HEK293 (cell line): Measurements from ENCODE around the gene NOPCHAP1.

Experiments used
- CTCF ChIA-PET: fragments of 350-600 bp; formaldehyde crosslinking; extraction: SDS; loops from one replicate; lab custom pipeline; 2021; ENCODE audit warnings: antibody characterized with exemption; lab: Yijun Ruan, JAX
- POLR2A ChIA-PET: fragments of 300-600 bp; formaldehyde crosslinking; extraction: SDS; loops from one replicate; lab custom pipeline; 2020; ENCODE audit warnings: antibody characterized with exemption, inconsistent platforms; lab: Yijun Ruan, JAX
- H3K27ac ChIP-seq: fragments of 200-500 bp; sonication (Bioruptor generic); 2 replicates; pipeline ENCODE4 v1.5.1; 2014; ENCODE audit warnings: low read depth, low read length, control low read depth, inconsistent platforms; ENCODE audit errors: extremely low read depth
- H3K36me3 ChIP-seq, 2 experiments: fragments of 200-500 bp in 1 of 2; sonication (Bioruptor generic) in 1 of 2; 1 replicate in 1 of 2; 2 replicates in 1 of 2; pipeline ENCODE4 v1.5.1; 2014 to 2017; ENCODE audit warnings: inconsistent platforms in 2 of 2, low read length in 2 of 2; ENCODE audit not compliant: control insufficient read depth in 2 of 2, insufficient read depth in 1 of 2
- H3K4me1 ChIP-seq: fragments of 200-500 bp; sonication (Bioruptor generic); 2 replicates; pipeline ENCODE4 v1.5.1; 2014; ENCODE audit warnings: mild to moderate bottlenecking, low read length, inconsistent platforms; ENCODE audit not compliant: control insufficient read depth, insufficient read depth
- H3K4me3 ChIP-seq: 2 replicates; pipeline ENCODE4 v1.5.1; 2011; ENCODE audit warnings: low read depth, mild to moderate bottlenecking, control low read depth, low read length, moderate library complexity
- H3K9me3 ChIP-seq: fragments of 200-500 bp; sonication (Bioruptor generic); 2 replicates; pipeline ENCODE4 v1.5.1; 2014; ENCODE audit warnings: low read depth, low read length, inconsistent platforms; ENCODE audit not compliant: control insufficient read depth, insufficient read depth
- BCL6B ChIP-seq: fragments of 450-650 bp; formaldehyde crosslinking; IDR thresholded peaks from 2 replicates; pipeline ENCODE4 v1.5.1; 2017; ENCODE audit warnings: missing biosample characterization, missing genetic modification characterization
- HOXA7 ChIP-seq: sonication (generic); formaldehyde crosslinking; IDR thresholded peaks from 2 replicates; pipeline ENCODE4 v1.8.1; 2022; ENCODE audit warnings: missing genetic modification reagents, borderline replicate concordance
- KLF10 ChIP-seq: fragments of 450-650 bp; IDR thresholded peaks from 2 replicates; pipeline ENCODE4 v1.5.1; 2018; ENCODE audit warnings: missing biosample characterization, mild to moderate bottlenecking, missing genetic modification characterization
- SCRT2 ChIP-seq: fragments of 450-650 bp; formaldehyde crosslinking; IDR thresholded peaks from 2 replicates; pipeline ENCODE4 v1.5.1; 2016; ENCODE audit warnings: missing biosample characterization, missing genetic modification characterization
- TCF7L2 ChIP-seq: IDR thresholded peaks from 2 replicates; pipeline ENCODE4 v1.6.1; 2011; ENCODE audit warnings: low read depth, mild to moderate bottlenecking, inconsistent platforms, low read length, moderate library complexity, borderline replicate concordance
- TRIM28 ChIP-seq: IDR thresholded peaks from 2 replicates; pipeline ENCODE4 v1.6.1; 2011; ENCODE audit warnings: low read length, control low read depth, borderline replicate concordance
- YY2 ChIP-seq: fragments of 450-650 bp; formaldehyde crosslinking; IDR thresholded peaks from 2 replicates; pipeline ENCODE4 v1.5.1; 2016; ENCODE audit warnings: missing biosample characterization, missing genetic modification characterization
- ZBTB7A ChIP-seq: fragments of 450-650 bp; formaldehyde crosslinking; IDR thresholded peaks from 2 replicates; pipeline ENCODE4 v1.5.1; 2016; ENCODE audit warnings: low read depth, missing biosample characterization, missing genetic modification characterization
- ZBTB8A ChIP-seq: fragments of 450-650 bp; formaldehyde crosslinking; IDR thresholded peaks from 2 replicates; pipeline ENCODE4 v1.5.1; 2016; ENCODE audit warnings: missing biosample characterization, missing genetic modification characterization
- ZNF112 ChIP-seq: fragments of 450-650 bp; formaldehyde crosslinking; IDR thresholded peaks from 2 replicates; pipeline ENCODE4 v1.5.0; 2017; ENCODE audit warnings: missing biosample characterization, missing genetic modification characterization
- ZNF121 ChIP-seq: fragments of 450-650 bp; formaldehyde crosslinking; IDR thresholded peaks from 2 replicates; pipeline ENCODE4 v1.5.1; 2016; ENCODE audit warnings: missing biosample characterization, missing genetic modification characterization
- ZNF169 ChIP-seq: fragments of 450-650 bp; formaldehyde crosslinking; IDR thresholded peaks from 2 replicates; pipeline ENCODE4 v1.5.1; 2016; ENCODE audit warnings: missing biosample characterization, missing genetic modification characterization
- ZNF239 ChIP-seq: fragments of 450-650 bp; formaldehyde crosslinking; IDR thresholded peaks from 2 replicates; pipeline ENCODE4 v1.5.1; 2016; ENCODE audit warnings: missing biosample characterization, missing genetic modification characterization
- ZNF24 ChIP-seq: fragments of 450-650 bp; formaldehyde crosslinking; IDR thresholded peaks from 2 replicates; pipeline ENCODE4 v1.5.1; 2016; ENCODE audit warnings: missing biosample characterization, missing genetic modification characterization
- ZNF26 ChIP-seq: fragments of 450-650 bp; formaldehyde crosslinking; IDR thresholded peaks from 2 replicates; pipeline ENCODE4 v1.5.1; 2016; ENCODE audit warnings: missing biosample characterization, missing genetic modification characterization
- ZNF266 ChIP-seq: fragments of 450-650 bp; formaldehyde crosslinking; IDR thresholded peaks from 2 replicates; pipeline ENCODE4 v1.5.1; 2016; ENCODE audit warnings: missing biosample characterization, missing genetic modification characterization, low read depth
- ZNF292 ChIP-seq: fragments of 450-650 bp; formaldehyde crosslinking; IDR thresholded peaks from 2 replicates; pipeline ENCODE4 v1.5.1; 2016; ENCODE audit warnings: low read depth, missing biosample characterization, missing genetic modification characterization, borderline replicate concordance
- ZNF335 ChIP-seq: fragments of 450-650 bp; formaldehyde crosslinking; conservative IDR thresholded peaks from 2 replicates; pipeline ENCODE4 v1.5.1; 2016; ENCODE audit warnings: missing biosample characterization, missing genetic modification characterization
- ZNF426 ChIP-seq: fragments of 450-650 bp; formaldehyde crosslinking; IDR thresholded peaks from 2 replicates; pipeline ENCODE4 v1.5.1; 2017; ENCODE audit warnings: missing biosample characterization, missing genetic modification characterization, mild to moderate bottlenecking, inconsistent platforms, moderate library complexity
- ZNF433 ChIP-seq: fragments of 450-650 bp; formaldehyde crosslinking; IDR thresholded peaks from 2 replicates; pipeline ENCODE4 v1.5.1; 2016; ENCODE audit warnings: missing biosample characterization, missing genetic modification characterization, low read depth
- ZNF514 ChIP-seq: fragments of 450-650 bp; formaldehyde crosslinking; IDR thresholded peaks from 2 replicates; pipeline ENCODE4 v1.5.1; 2016; ENCODE audit warnings: missing biosample characterization, missing genetic modification characterization
- ZNF530 ChIP-seq: fragments of 450-650 bp; formaldehyde crosslinking; IDR thresholded peaks from 2 replicates; pipeline ENCODE4 v1.5.1; 2016; ENCODE audit warnings: low read depth, missing biosample characterization, missing genetic modification characterization
- ZNF561 ChIP-seq: fragments of 450-650 bp; IDR thresholded peaks from 2 replicates; pipeline ENCODE4 v1.5.1; 2018; ENCODE audit warnings: missing biosample characterization, missing genetic modification characterization, borderline replicate concordance
- ZNF596 ChIP-seq: fragments of 450-650 bp; IDR thresholded peaks from 2 replicates; pipeline ENCODE4 v1.5.0; 2018; ENCODE audit warnings: missing biosample characterization, mild to moderate bottlenecking, missing genetic modification characterization, moderate library complexity
- ZNF660 ChIP-seq: fragments of 450-650 bp; IDR thresholded peaks from 2 replicates; pipeline ENCODE4 v1.5.1; 2018; ENCODE audit warnings: missing biosample characterization, mild to moderate bottlenecking, missing genetic modification characterization
- ZNF76 ChIP-seq: fragments of 450-650 bp; formaldehyde crosslinking; IDR thresholded peaks from 2 replicates; pipeline ENCODE4; 2016; ENCODE audit warnings: low read depth, missing biosample characterization, missing genetic modification characterization, borderline replicate concordance
- ZNF777 ChIP-seq: fragments of 450-650 bp; formaldehyde crosslinking; IDR thresholded peaks from 2 replicates; pipeline ENCODE4 v1.5.1; 2017; ENCODE audit warnings: missing biosample characterization, missing genetic modification characterization, borderline replicate concordance
- ZNF843 ChIP-seq: fragments of 450-650 bp; formaldehyde crosslinking; IDR thresholded peaks from 2 replicates; pipeline ENCODE4 v1.5.1; 2016; ENCODE audit warnings: missing biosample characterization, missing genetic modification characterization
- ZSCAN16 ChIP-seq: fragments of 450-650 bp; formaldehyde crosslinking; IDR thresholded peaks from 2 replicates; pipeline ENCODE4 v1.5.1; 2016; ENCODE audit warnings: missing biosample characterization, missing genetic modification characterization
- TF ChIP-seq, protein P1 (sequence below): fragments of 450-650 bp; formaldehyde crosslinking; IDR thresholded peaks from 2 replicates; pipeline ENCODE4 v1.5.1; 2016; ENCODE audit warnings: missing biosample characterization, missing genetic modification characterization
- TF ChIP-seq, protein P2 (sequence below): fragments of 450-650 bp; formaldehyde crosslinking; IDR thresholded peaks from 2 replicates; pipeline ENCODE4 v1.5.1; 2017; ENCODE audit warnings: missing biosample characterization, missing genetic modification characterization

NOPCHAP1 gene

DNA sequence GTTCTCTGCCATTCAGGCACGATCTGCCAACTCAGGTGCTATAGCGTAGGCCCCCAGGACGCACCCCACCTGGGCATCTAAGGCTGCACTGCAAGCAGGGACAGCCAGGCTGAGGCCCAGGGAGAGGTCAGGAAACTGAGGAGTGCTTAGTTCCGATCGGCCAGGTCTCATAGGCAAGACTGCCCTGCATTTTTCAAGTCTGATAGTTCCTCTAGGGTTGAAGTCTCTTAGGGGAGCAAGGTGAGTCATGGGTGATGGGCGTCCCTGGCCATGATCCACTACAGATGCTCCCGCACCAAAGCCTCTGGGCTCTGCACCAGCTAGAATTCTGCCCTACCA, 13.2 kb downstream of the NOPCHAP1 start:
- ChIA-PET CTCF (no interaction called here), POLR2A (no interaction called here)
- H3K36me3 ChIP-seq: peaks cover 29 to 89% of the 10 kb centered on the region in 2 experiments
- H3K4me3 ChIP-seq: no peak overlapping the region
- no peak overlapping the region for H3K27ac ChIP-seq
- H3K9me3 ChIP-seq: no peaks in the 10 kb centered on the region
- no peaks in the 10 kb centered on the region for H3K4me1 ChIP-seq
- TF ChIP-seq ZNF239 (tag by site-specific recombination) (no peak), HOXA7 (no peak), ZBTB7A (tag by site-specific recombination) (no peak), ZNF777 (no peak), ZNF169 (tag by site-specific recombination) (no peak), KLF10 (no peak), ZNF561 (tag by site-specific recombination) (no peak), ZNF335 (no peak), ZNF514 (tag by site-specific recombination) (no peak), ZNF112 (tag by site-specific recombination) (no peak)
- TF ChIP-seq, protein P1, sequence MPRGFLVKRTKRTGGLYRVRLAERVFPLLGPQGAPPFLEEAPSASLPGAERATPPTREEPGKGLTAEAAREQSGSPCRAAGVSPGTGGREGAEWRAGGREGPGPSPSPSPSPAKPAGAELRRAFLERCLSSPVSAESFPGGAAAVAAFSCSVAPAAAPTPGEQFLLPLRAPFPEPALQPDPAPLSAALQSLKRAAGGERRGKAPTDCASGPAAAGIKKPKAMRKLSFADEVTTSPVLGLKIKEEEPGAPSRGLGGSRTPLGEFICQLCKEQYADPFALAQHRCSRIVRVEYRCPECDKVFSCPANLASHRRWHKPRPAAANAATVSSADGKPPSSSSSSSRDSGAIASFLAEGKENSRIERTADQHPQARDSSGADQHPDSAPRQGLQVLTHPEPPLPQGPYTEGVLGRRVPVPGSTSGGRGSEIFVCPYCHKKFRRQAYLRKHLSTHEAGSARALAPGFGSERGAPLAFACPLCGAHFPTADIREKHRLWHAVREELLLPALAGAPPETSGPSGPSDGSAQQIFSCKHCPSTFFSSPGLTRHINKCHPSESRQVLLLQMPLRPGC: no peak

DNA sequence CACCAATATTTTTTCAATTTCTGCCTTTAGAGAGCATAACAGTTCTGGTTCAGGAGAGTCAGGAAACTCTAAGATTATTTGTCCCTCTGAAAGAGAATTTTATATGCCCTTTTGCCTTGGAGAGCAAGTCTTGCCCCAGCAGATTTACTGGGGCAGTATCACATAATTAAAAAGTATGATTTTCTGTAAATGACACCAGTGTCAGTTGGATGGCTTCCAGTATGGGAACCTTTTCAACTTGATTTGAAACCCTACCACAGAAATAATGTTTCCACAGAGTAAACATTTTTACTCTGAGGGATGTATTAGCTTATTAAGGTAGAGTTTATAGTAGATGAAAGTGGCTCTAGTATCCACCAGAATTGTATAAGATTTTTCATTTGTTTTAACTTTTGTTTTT, 15.4 kb downstream of the NOPCHAP1 start:
- no peak for TF ChIP-seq BCL6B (tag by site-specific recombination)
- TF ChIP-seq TCF7L2: no peak
- TF ChIP-seq ZNF266: no peak
- no peak for TF ChIP-seq SCRT2
- TF ChIP-seq ZNF426: no peak
- no peak for TF ChIP-seq ZNF433 (tag by site-specific recombination)
- TF ChIP-seq ZNF76: no peak
- TF ChIP-seq ZNF121 (tag by site-specific recombination): no peak
- TF ChIP-seq TRIM28: no peak
- Histone ChIP-seq H3K4me1 (no peaks in the 10 kb centered on the region), H3K4me3 (no peak overlapping the region), H3K36me3 (peaks cover 25 to 79% of the 10 kb centered on the region in 2 experiments), H3K27ac (no peak overlapping the region), H3K9me3 (no peaks in the 10 kb centered on the region)
- CTCF ChIA-PET: no interaction called here
- POLR2A ChIA-PET: no interaction called here

DNA sequence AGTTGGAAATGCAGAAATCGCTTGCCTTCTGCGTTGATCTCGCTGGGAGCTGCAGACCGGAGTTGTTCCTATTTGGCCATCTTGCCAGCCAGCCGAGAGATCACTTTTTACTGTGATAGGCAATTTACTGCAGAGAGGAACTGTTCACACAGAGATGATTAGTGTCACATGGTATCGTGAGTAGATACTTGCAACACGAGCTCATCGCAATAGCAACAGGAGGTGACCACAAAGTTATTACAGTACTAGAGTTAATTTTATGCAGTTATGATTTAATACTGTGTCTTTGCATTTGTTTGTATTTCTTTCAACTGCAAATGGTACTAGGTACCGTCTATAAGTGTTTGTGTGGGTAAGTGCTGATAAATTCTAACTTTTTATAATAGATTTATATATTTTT, 27.8 kb downstream of the NOPCHAP1 start:
- no peaks in the 10 kb centered on the region for H3K9me3 ChIP-seq
- no peak overlapping the region for H3K4me3 ChIP-seq
- peaks cover 0 to 26% of the 10 kb centered on the region in 2 experiments; a peak in 1 of 3 replicates for H3K36me3 ChIP-seq
- H3K27ac ChIP-seq: no peak overlapping the region
- POLR2A ChIA-PET: interaction anchor here (0.7 kb wide), 1 partner anchor 11 kb away, joined by 3 read pairs; no protein-coding TSS in a partner anchor
- CTCF ChIA-PET: no interaction called here
- H3K4me1 ChIP-seq: no peaks in the 10 kb centered on the region
- TF ChIP-seq ZBTB8A: no peak
- TF ChIP-seq YY2 (tag by site-specific recombination): no peak
- TF ChIP-seq ZNF26: no peak
- TF ChIP-seq ZNF530 (tag by site-specific recombination): no peak
- TF ChIP-seq SCRT2: peak; percentile 77
- no peak for TF ChIP-seq ZNF596 (tag by site-specific recombination)
- TF ChIP-seq ZNF660: no peak
- TF ChIP-seq ZNF292 (tag by site-specific recombination): no peak
- TF ChIP-seq, protein P2, sequence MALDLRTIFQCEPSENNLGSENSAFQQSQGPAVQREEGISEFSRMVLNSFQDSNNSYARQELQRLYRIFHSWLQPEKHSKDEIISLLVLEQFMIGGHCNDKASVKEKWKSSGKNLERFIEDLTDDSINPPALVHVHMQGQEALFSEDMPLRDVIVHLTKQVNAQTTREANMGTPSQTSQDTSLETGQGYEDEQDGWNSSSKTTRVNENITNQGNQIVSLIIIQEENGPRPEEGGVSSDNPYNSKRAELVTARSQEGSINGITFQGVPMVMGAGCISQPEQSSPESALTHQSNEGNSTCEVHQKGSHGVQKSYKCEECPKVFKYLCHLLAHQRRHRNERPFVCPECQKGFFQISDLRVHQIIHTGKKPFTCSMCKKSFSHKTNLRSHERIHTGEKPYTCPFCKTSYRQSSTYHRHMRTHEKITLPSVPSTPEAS (tag by site-specific recombination): no peak
- peak; percentile 40; the same call in 1 of the 2 replicates for TF ChIP-seq ZNF843 (tag by site-specific recombination)
- TF ChIP-seq ZSCAN16: 0 out of 2 replicates have a peak, but pooled peaks have one; percentile 32
- TF ChIP-seq ZNF24 (tag by site-specific recombination): 0 out of 2 replicates have a peak, but pooled peaks have one; percentile 40
